Endothelial cell of umbilical vein (primary cell): ENCODE data around the gene CELSR3. TPM values are rescaled to one million over a fixed set of nuclear protein-coding genes. Genes with fewer than 3 reads are reported as not detected.

Experiments used
- BruUV-seq: library from RNA; stranded (reverse); fragments of 400-500 nt; replicated peaks from 2 replicates; lab custom pipeline; 2021; lab: Mats Ljungman, UMichigan
- CTCF ChIA-PET: fragments of 300-600, 350-600 bp; sonication (Branson Sonifier 250); formaldehyde crosslinking; loops from one replicate; lab custom pipeline; 2021; ENCODE audit warnings: antibody characterized with exemption, inconsistent platforms; lab: Charles Lee
- POLR2A ChIA-PET: fragments of 300-600, 350-600 bp; sonication (Branson Sonifier 250); formaldehyde crosslinking; loops from one replicate; lab custom pipeline; 2021; ENCODE audit warnings: antibody characterized with exemption, inconsistent platforms; lab: Charles Lee
- DNase-seq: peaks from one replicate; pipeline ENCODE4 v3.0.0-alpha.2; 2011; ENCODE audit warnings: low read depth, low spot score
- FAIRE-seq: peaks from 2 replicates; lab custom pipeline; 2011; peaks lifted over from hg19 to GRCh38; lab: Jason Lieb, UNC
- H2AFZ ChIP-seq: 2 replicates; pipeline ENCODE4 v1.6.0; 2012; ENCODE audit warnings: low read depth, low read length, control low read depth, inconsistent platforms
- H3K27ac ChIP-seq: 2 replicates; pipeline ENCODE4 v1.5.1; 2011; ENCODE audit warnings: low read depth, mild to moderate bottlenecking, control low read depth, low read length, moderate library complexity; ENCODE audit not compliant: insufficient read depth
- H3K27me3 ChIP-seq, 2 experiments: 2 replicates each; pipeline versions ENCODE4 v1.6.0 to v1.6.1; 2011; ENCODE audit warnings: low read length in 2 of 2, mixed read lengths in 1 of 2; ENCODE audit not compliant: control insufficient read depth in 2 of 2, insufficient read depth in 2 of 2
- H3K36me3 ChIP-seq, 2 experiments: 2 replicates in 1 of 2; 3 replicates in 1 of 2; pipeline ENCODE4 v1.5.1; 2011; ENCODE audit warnings: low read length in 2 of 2, mild to moderate bottlenecking in 1 of 2, moderate library complexity in 1 of 2; ENCODE audit not compliant: control insufficient read depth in 2 of 2, insufficient read depth in 2 of 2; ENCODE audit errors: extremely low read depth in 1 of 2
- H3K4me1 ChIP-seq: 3 replicates; pipeline ENCODE4 v1.5.1; 2011; ENCODE audit warnings: mild to moderate bottlenecking, low read length; ENCODE audit not compliant: control insufficient read depth, insufficient read depth; ENCODE audit errors: extremely low read depth
- H3K4me2 ChIP-seq: 2 replicates; pipeline ENCODE4 v1.6.1; 2011; ENCODE audit warnings: low read length, control low read depth, mixed read lengths; ENCODE audit not compliant: insufficient read depth
- H3K4me3 ChIP-seq, 3 experiments: fragments of 200-600 bp in 1 of 3; sonication (generic), shearing (Covaris generic) in 1 of 3; replicated peaks in 1 of 3; 2 replicates each; pipeline ENCODE4 v1.5.1; 2011 to 2016; ENCODE audit warnings: control low read depth in 3 of 3, low read length in 3 of 3, mild to moderate bottlenecking in 2 of 3, inconsistent platforms in 1 of 3, low read depth in 1 of 3, moderate library complexity in 1 of 3; ENCODE audit not compliant: insufficient read depth in 1 of 3
- H3K79me2 ChIP-seq: 2 replicates; pipeline ENCODE4 v1.6.0; 2012; ENCODE audit warnings: low read length, inconsistent platforms; ENCODE audit not compliant: control insufficient read depth, insufficient read depth
- H3K9ac ChIP-seq: replicated peaks from 2 replicates; pipeline ENCODE3; 2011; ENCODE audit warnings: low read length, control low read depth; ENCODE audit not compliant: insufficient read depth; ENCODE audit errors: extremely low read depth
- H3K9me1 ChIP-seq: replicated peaks from 3 replicates; pipeline ENCODE4 v1.6.0; 2011; ENCODE audit warnings: mild to moderate bottlenecking, low read length; ENCODE audit not compliant: control insufficient read depth, insufficient read depth; ENCODE audit errors: extremely low read depth
- H3K9me3 ChIP-seq: replicated peaks from 2 replicates; pipeline ENCODE4 v1.5.1; 2012; ENCODE audit warnings: low read length, inconsistent platforms; ENCODE audit not compliant: control insufficient read depth, insufficient read depth
- H4K20me1 ChIP-seq: replicated peaks from 2 replicates; pipeline ENCODE3; 2011; ENCODE audit warnings: mild to moderate bottlenecking, low read length; ENCODE audit not compliant: control insufficient read depth, insufficient read depth; ENCODE audit errors: extremely low read depth
- EZH2 ChIP-seq: IDR thresholded peaks from 2 replicates; pipeline ENCODE4 v1.6.1; 2012; ENCODE audit warnings: borderline replicate concordance, low read depth, mild to moderate bottlenecking, moderate library complexity, low read length, inconsistent platforms; ENCODE audit not compliant: severe bottlenecking
- FOS ChIP-seq: IDR thresholded peaks from 2 replicates; pipeline ENCODE4 v1.6.1; 2011; ENCODE audit warnings: mild to moderate bottlenecking, low read length, moderate library complexity, borderline replicate concordance; ENCODE audit not compliant: insufficient read depth
- GATA2 ChIP-seq: IDR thresholded peaks from 2 replicates; pipeline ENCODE4 v1.7.0; 2011; ENCODE audit warnings: low read depth, mild to moderate bottlenecking, moderate library complexity, mixed read lengths, low read length; ENCODE audit not compliant: insufficient read length, insufficient read depth
- JUN ChIP-seq: IDR thresholded peaks from 2 replicates; pipeline ENCODE4 v1.6.1; 2011; ENCODE audit warnings: borderline replicate concordance, low read depth; ENCODE audit not compliant: insufficient read length, insufficient read depth
- MYC ChIP-seq: IDR thresholded peaks from one replicate; pipeline ENCODE4 v1.6.1; 2011; ENCODE audit warnings: mild to moderate bottlenecking, low read depth, low read length
- POLR2A ChIP-seq: IDR thresholded peaks from 2 replicates; pipeline ENCODE4 v1.6.1; 2012; ENCODE audit warnings: low read depth, mild to moderate bottlenecking, control low read depth, low read length
- POLR2AphosphoS5 ChIP-seq: IDR thresholded peaks from 2 replicates; pipeline ENCODE4 v1.6.1; 2012; ENCODE audit warnings: low read depth, mild to moderate bottlenecking, control low read depth, low read length, moderate library complexity; ENCODE audit not compliant: insufficient read depth
- dilution Hi-C: fragments of 300-500 bp; cut with MboI; formaldehyde crosslinking; loops from one replicate; pipeline ENCODE4 v1.15.0; 2019; ENCODE audit warnings: low sequenced_read_pairs; ENCODE audit not compliant: extremely low pct_ligation_motif_present
- intact Hi-C: fragments of 100-400 bp; cut with micrococcal nuclease; formaldehyde crosslinking; loops from one replicate; pipeline ENCODE4 v1.10.0; 2022
- polyA plus RNA-seq, 4 experiments: library from polyadenylated mRNA; depleted of rRNA in 3 of 4; stranded (reverse) in 3 of 4; unstranded in 1 of 4; fragments of >200 nt; gene quantifications; 2 replicates each; pipeline versions ENCODE4 v1.2.1 to v1.2.3, GENCODE V29; 2011 to 2012; ENCODE audit warnings: missing spikeins in 1 of 4
- total RNA-seq: library from RNA; stranded (reverse); gene quantifications from 2 replicates; pipeline ENCODE4 v1.2.3, GENCODE V29; 2021
- TF ChIP-seq, protein P1 (sequence below), 2 donors: IDR thresholded peaks; 1 replicate in 1 of 2; 2 replicates in 1 of 2; pipeline ENCODE4 v1.5.1; 2011; ENCODE audit warnings: low read length in 2 of 2, mild to moderate bottlenecking in 2 of 2, moderate library complexity in 2 of 2, control low read depth in 1 of 2, inconsistent platforms in 1 of 2, low read depth in 1 of 2; ENCODE audit not compliant: insufficient read depth in 1 of 2; ENCODE audit errors: extremely low read depth in 1 of 2
- TF ChIP-seq, protein P2 (sequence below): IDR thresholded peaks from 2 replicates; pipeline ENCODE4 v1.6.1; 2011; ENCODE audit not compliant: insufficient read depth, insufficient read length

The CELSR3 gene
- total and polyA plus RNA-seq, 2 donors (not counting 3 experiments of a cell fraction or from before 2014, with no cell fraction given) = 0.25 to 0.71 TPM

GRCh38 chr3:48624767-48625166 lies 37.9 kb downstream of the CELSR3 start:
- Histone ChIP-seq H2AFZ (no peak overlapping the region), H3K4me2 (no peak overlapping the region), H3K9me3 (no peaks in the 10 kb centered on the region), H3K79me2 (no peaks in the 10 kb centered on the region), H3K4me1 (no peaks in the 10 kb centered on the region), H3K27ac (no peak overlapping the region), H3K27me3 (no peaks in the 10 kb centered on the region), H3K9me1 (no peaks in the 10 kb centered on the region), H4K20me1 (no peaks in the 10 kb centered on the region), H3K36me3 (peaks cover 0 to 22% of the 10 kb centered on the region in 2 experiments), H3K4me3 (no peak overlapping the region), H3K9ac (no peak overlapping the region)
- TF ChIP-seq EZH2 (no peak), JUN (no peak), GATA2 (no peak), MYC (no peak), POLR2AphosphoS5 (no peak), POLR2A (no peak), FOS (no peak)
- TF ChIP-seq, protein P1, sequence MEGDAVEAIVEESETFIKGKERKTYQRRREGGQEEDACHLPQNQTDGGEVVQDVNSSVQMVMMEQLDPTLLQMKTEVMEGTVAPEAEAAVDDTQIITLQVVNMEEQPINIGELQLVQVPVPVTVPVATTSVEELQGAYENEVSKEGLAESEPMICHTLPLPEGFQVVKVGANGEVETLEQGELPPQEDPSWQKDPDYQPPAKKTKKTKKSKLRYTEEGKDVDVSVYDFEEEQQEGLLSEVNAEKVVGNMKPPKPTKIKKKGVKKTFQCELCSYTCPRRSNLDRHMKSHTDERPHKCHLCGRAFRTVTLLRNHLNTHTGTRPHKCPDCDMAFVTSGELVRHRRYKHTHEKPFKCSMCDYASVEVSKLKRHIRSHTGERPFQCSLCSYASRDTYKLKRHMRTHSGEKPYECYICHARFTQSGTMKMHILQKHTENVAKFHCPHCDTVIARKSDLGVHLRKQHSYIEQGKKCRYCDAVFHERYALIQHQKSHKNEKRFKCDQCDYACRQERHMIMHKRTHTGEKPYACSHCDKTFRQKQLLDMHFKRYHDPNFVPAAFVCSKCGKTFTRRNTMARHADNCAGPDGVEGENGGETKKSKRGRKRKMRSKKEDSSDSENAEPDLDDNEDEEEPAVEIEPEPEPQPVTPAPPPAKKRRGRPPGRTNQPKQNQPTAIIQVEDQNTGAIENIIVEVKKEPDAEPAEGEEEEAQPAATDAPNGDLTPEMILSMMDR (IDR thresholded peaks at IDR 0.05; ENCODE audit: extremely low read depth in 1 of 2, insufficient read depth in 1 of 2, low read depth in 1 of 2, low read length in 2 of 2) = no peak
- TF ChIP-seq, protein P2, sequence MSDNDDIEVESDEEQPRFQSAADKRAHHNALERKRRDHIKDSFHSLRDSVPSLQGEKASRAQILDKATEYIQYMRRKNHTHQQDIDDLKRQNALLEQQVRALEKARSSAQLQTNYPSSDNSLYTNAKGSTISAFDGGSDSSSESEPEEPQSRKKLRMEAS = no peak
- intact Hi-C loops (no loop called here), dilution Hi-C loops (no loop called here)
- ChIA-PET CTCF (interaction anchor here (1.3 to 4.0 kb wide), 3 partner anchors 10 to 16 kb away, joined by 4 to 18 read pairs (median 6); partner anchors contain the start of genes SLC26A6 and UQCRC1), POLR2A (no interaction called here)
- DNase-seq = no peak
- no peak for FAIRE-seq
- BruUV-seq = no TSS peak
